Esophagus muscularis mucosa (tissue), 4 donors: ENCODE data around the gene KRTAP10-3. TPM values are rescaled to one million over a fixed set of nuclear protein-coding genes. Genes with fewer than 3 reads are reported as not detected.
A peak's percentile ranks its signal among the peaks of the same experiment; 100 is the strongest.

Experiments
- DNase-seq: peaks from one replicate; pipeline ENCODE4 v3.0.0-alpha.2; 2017; ENCODE audit errors: extremely low spot score
- H3K27ac ChIP-seq, 4 donors: fragments of 200-600 bp; sonication (generic); replicated peaks in 1 of 4; 1 replicate in 3 of 4; 2 replicates in 1 of 4; pipeline ENCODE4 v1.5.1; 2016 to 2019; ENCODE audit warnings: mild to moderate bottlenecking in 1 of 4
- H3K27me3 ChIP-seq, 4 donors: fragments of 200-600 bp; sonication (generic); one replicate each; pipeline versions ENCODE4 v1.5.1 to v1.6.0; 2016 to 2019
- H3K36me3 ChIP-seq, 4 donors: fragments of 200-600 bp; sonication (generic); one replicate each; pipeline ENCODE4 v1.5.1; 2016 to 2019
- H3K4me1 ChIP-seq, 4 donors: fragments of 200-600 bp; sonication (generic); one replicate each; pipeline ENCODE4 v1.5.1; 2016 to 2019
- H3K4me3 ChIP-seq, 4 donors: fragments of 200-600 bp; sonication (generic); 1 replicate in 2 of 4; 2 replicates in 2 of 4; pipeline ENCODE4 v1.5.1; 2016 to 2019; ENCODE audit warnings: mild to moderate bottlenecking in 4 of 4, moderate library complexity in 1 of 4
- H3K9me3 ChIP-seq, 4 donors: fragments of 200-600 bp; sonication (generic); 1 replicate in 3 of 4; 2 replicates in 1 of 4; pipeline ENCODE4 v1.5.1; 2016 to 2019
- CTCF ChIP-seq, 3 experiments: fragments of 200-600 bp in 2 of 3; fragments of 450-650 bp in 1 of 3; sonication (generic) in 2 of 3; IDR thresholded peaks; one replicate each; pipeline ENCODE4 v1.5.1; 2017 to 2019; ENCODE audit warnings: antibody characterized with exemption in 3 of 3, mild to moderate bottlenecking in 2 of 3, moderate library complexity in 1 of 3
- EP300 ChIP-seq: sonication (generic); formaldehyde crosslinking; IDR thresholded peaks from one replicate; pipeline ENCODE4 v1.6.1; 2017; ENCODE audit warnings: antibody characterized with exemption
- POLR2A ChIP-seq: fragments of 450-650 bp; IDR thresholded peaks from one replicate; pipeline ENCODE4 v1.6.1; 2017; ENCODE audit warnings: antibody characterized with exemption, moderate library complexity, mild to moderate bottlenecking, low read depth
- POLR2AphosphoS5 ChIP-seq, 2 donors: sonication (generic); formaldehyde crosslinking; IDR thresholded peaks; one replicate each; pipeline ENCODE4 v1.6.1; 2017; ENCODE audit warnings: antibody characterized with exemption in 2 of 2
- WGBS: methylation state at CpG from one replicate; pipeline ENCODE4 v1.1.5; 2018; 5-methylcytosine and 5-hydroxymethylcytosine counted together
- intact Hi-C: fragments of 100-400 bp; cut with DNase I; formaldehyde crosslinking; loops from one replicate; pipeline ENCODE4 v1.15.1; 2023
- total RNA-seq, 4 donors: library from RNA; depleted of rRNA; stranded (reverse); fragments of >200 nt; gene quantifications; one replicate each; pipeline versions ENCODE4 v1.1.0 to v1.2.1, GENCODE V29; 2016

KRTAP10-3 gene
- total RNA-seq, 4 donors from 2014 or later: not detected

DNA sequence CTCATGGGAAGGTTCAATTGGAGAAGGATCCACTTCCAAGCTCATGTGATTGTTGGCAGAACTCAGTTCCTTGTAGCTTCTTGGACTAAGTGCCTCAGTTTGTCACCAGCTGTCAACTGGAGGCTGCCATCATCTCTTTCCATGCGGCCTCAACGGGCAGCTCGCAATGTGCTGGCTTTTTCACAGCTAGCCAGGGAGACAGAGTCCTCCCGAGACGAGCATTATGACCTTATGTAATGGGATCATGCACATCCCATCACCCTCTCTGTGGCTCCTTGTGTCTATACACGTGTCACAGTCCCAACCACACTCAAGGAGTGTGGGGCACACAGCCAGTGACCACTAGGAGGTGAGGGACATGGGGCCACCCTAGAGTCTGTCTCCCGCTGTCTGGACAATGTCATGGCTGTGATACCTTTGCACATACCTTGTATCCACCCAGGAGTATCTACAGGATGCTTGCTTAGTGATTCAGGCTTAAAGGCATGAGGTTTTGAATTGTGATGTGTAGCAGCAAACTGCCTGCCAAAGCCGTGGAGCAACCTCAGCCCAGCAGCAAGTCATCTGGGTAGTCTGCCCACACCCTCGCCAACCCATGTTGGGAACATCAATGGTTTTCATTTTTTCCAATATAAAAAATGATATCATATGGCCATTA is 37.6 kb upstream of the KRTAP10-3 start:
- TF ChIP-seq POLR2AphosphoS5 (IDR thresholded peaks at IDR 0.05): no peak
- no peak for TF ChIP-seq EP300
- no peak for TF ChIP-seq CTCF (IDR thresholded peaks at IDR 0.05)
- no peak for TF ChIP-seq POLR2A
- Histone ChIP-seq H3K36me3 (no peaks in the 10 kb centered on the region), H3K27ac (no peak overlapping the region), H3K4me3 (no peak overlapping the region), H3K27me3 (peaks cover 0 to 44% (median 0%) of the 10 kb centered on the region in 4 donors), H3K9me3 (peaks cover 0 to 6% (median 1%) of the 10 kb centered on the region in 4 donors), H3K4me1 (no peaks in the 10 kb centered on the region)
- peak; percentile 89 for DNase-seq
- intact Hi-C loops: no loop called here
- 85% methylated on average over 7 of the region's 9 CpGs for WGBS

DNA sequence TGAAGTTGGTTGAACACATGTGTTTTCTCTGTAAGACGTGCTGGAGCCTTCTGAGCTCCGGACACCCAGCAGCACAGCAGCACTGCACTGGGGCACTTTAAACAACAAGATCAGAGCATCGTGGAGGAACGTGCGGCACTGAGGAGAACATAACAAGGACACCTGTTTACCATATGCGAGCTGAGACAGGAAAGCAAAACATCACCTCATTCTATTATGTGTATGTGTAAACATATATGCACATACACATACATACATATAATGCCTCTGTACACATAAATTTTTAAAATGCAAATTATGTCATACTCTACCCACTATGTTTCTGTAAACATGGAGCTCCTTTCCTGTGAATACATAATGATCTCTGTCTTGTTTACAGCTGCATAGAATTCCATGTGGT is 36.9 kb upstream of the KRTAP10-3 start:
- WGBS: 69% methylated on average over 4 of the region's 6 CpGs
- H3K4me3 ChIP-seq: no peak overlapping the region
- no peak for TF ChIP-seq EP300
- no peak overlapping the region for H3K27ac ChIP-seq
- no peak for DNase-seq
- H3K4me1 ChIP-seq: no peaks in the 10 kb centered on the region
- H3K9me3 ChIP-seq: peaks cover 0 to 6% (median 1%) of the 10 kb centered on the region in 4 donors
- peaks cover 0 to 48% (median 0%) of the 10 kb centered on the region in 4 donors for H3K27me3 ChIP-seq
- intact Hi-C loops: no loop called here
- H3K36me3 ChIP-seq: no peaks in the 10 kb centered on the region

DNA sequence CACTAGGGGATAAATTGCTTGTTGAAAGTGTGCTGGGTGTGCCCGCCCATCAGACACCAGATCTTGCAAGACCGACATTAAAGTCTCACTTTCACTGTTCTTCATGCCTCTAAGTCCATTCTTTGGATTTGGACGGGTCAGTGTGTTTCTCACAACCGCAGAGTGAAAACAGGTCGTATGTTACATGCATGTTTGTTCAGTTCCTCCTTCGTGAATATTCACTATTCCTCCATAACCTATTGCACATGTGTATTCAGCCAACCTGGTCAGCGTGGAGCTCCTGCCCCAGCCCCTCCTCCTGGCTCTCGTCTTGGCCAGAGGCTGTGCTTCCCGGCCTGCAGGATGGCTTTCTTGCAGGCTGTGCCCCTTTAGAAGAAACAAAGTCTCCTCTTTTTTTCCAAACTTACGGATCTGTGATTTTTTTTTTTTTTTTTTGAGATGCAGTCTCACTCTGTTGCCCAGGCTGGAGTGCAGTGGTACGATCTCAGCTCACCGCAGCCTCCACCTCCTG is 35.9 kb upstream of the KRTAP10-3 start:
- WGBS: 90% methylated on average over 12 of the region's 12 CpGs
- intact Hi-C loops: no loop called here
- Histone ChIP-seq H3K27me3 (peaks cover 0 to 49% (median 0%) of the 10 kb centered on the region in 4 donors), H3K36me3 (no peaks in the 10 kb centered on the region), H3K9me3 (peaks cover 0 to 6% (median 1%) of the 10 kb centered on the region in 4 donors), H3K4me1 (no peaks in the 10 kb centered on the region), H3K27ac (no peak overlapping the region), H3K4me3 (no peak overlapping the region)
- TF ChIP-seq CTCF (IDR thresholded peaks at IDR 0.05) (no peak), EP300 (no peak), POLR2AphosphoS5 (IDR thresholded peaks at IDR 0.05) (no peak), POLR2A (no peak)
- DNase-seq: peak; percentile 77

DNA sequence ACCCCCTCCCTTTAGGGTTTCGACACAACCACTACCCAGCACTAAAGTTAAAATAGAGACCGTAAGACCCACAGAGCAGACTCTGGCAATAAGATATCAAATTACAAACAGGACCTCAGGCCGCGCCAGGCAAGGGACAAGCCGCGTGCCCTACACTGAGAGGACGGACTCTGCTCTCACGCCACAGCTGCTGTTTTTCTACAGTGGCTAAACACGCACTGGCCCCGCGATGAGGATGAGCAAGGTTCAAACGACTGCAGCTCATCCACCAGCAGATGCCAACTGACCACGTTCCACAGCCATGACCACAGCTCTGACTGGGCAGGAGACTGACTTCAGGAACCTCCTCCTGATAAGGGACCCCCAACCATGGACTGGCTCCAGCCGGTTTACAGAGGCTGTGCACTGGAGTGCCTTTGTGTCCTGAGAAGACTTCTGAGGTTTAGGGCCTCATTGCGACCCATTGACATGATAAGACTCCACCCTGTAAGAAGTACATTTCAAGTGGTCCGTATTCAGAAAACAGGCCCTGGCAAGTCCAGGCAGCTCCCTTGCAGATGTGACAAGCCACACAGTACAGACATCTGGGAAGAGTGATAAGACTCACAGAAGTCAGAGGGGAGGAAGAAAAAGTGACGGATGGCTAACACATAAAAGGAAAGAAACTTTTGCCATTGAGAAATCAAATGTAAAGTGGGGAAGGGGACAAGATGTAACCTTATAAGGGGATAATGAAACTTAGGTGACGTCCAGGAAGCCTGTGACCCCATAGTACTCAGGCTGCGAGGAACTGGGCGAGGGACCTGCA is 35.2 kb upstream of the KRTAP10-3 start:
- no peak overlapping the region for H3K4me3 ChIP-seq
- DNase-seq: peak; percentile 87

More for the DNA sequence above, 35.2 kb upstream of the KRTAP10-3 start:
- H3K27me3 ChIP-seq: peaks cover 0 to 50% (median 0%) of the 10 kb centered on the region in 4 donors
- intact Hi-C loops: no loop called here
- WGBS: 79% methylated on average over 20 of the region's 20 CpGs
- H3K36me3 ChIP-seq: no peaks in the 10 kb centered on the region
- H3K9me3 ChIP-seq: peaks cover 0 to 2% (median under 1%) of the 10 kb centered on the region in 4 donors
- TF ChIP-seq POLR2A: no peak
- no peak for TF ChIP-seq EP300
- TF ChIP-seq POLR2AphosphoS5 (IDR thresholded peaks at IDR 0.05): no peak
- TF ChIP-seq CTCF (IDR thresholded peaks at IDR 0.05): no peak
- H3K27ac ChIP-seq: no peak overlapping the region
- no peaks in the 10 kb centered on the region for H3K4me1 ChIP-seq
